Ascending aorta (tissue), 2 donors: ENCODE data around the gene STS. TPM values are rescaled to one million over a fixed set of nuclear protein-coding genes. Genes with fewer than 3 reads are reported as not detected.

ENCODE experiments used
- DNase-seq, 2 donors: peaks; one replicate each; pipeline ENCODE4 v3.0.0-alpha.2; 2019; ENCODE audit warnings: low spot score in 2 of 2
- H3K27ac ChIP-seq, 2 donors: fragments of 200-600 bp; sonication (generic); one replicate each; pipeline ENCODE4 v1.5.1; 2016 to 2017; ENCODE audit warnings: mild to moderate bottlenecking in 1 of 2
- H3K27me3 ChIP-seq: fragments of 200-600 bp; sonication (generic); one replicate; pipeline ENCODE4 v1.5.1; 2017
- H3K36me3 ChIP-seq, 2 donors: fragments of 200-600 bp; sonication (generic); one replicate each; pipeline ENCODE4 v1.5.1; 2016
- H3K4me1 ChIP-seq, 2 donors: fragments of 200-600 bp; sonication (generic); one replicate each; pipeline ENCODE4 v1.5.1; 2016 to 2017; ENCODE audit warnings: mild to moderate bottlenecking in 1 of 2
- H3K4me3 ChIP-seq, 2 donors: fragments of 200-600 bp; sonication (generic); one replicate each; pipeline ENCODE4 v1.5.1; 2016 to 2017; ENCODE audit warnings: mild to moderate bottlenecking in 1 of 2
- H3K9me3 ChIP-seq, 2 donors: fragments of 200-600 bp; sonication (generic); one replicate each; pipeline ENCODE4 v1.5.1; 2016
- intact Hi-C: fragments of 100-400 bp; cut with DNase I; formaldehyde crosslinking; loops from one replicate; pipeline ENCODE4 v1.15.1; 2023
- total RNA-seq: library from RNA; depleted of rRNA; stranded (reverse); fragments of >200 nt; gene quantifications from one replicate; pipeline ENCODE4 v1.1.0, GENCODE V29; 2016
- TF ChIP-seq, protein P1 (sequence below), 3 experiments: fragments of 200-600 bp in 2 of 3; fragments of 450-650 bp in 1 of 3; sonication (generic) in 2 of 3; IDR thresholded peaks; one replicate each; pipeline ENCODE4 v1.5.1; 2016 to 2019; ENCODE audit warnings: antibody characterized with exemption in 3 of 3, mild to moderate bottlenecking in 1 of 3, moderate library complexity in 1 of 3

Gene STS
- total RNA-seq, 1 donor from 2014 or later: 7.2 TPM

DNA sequence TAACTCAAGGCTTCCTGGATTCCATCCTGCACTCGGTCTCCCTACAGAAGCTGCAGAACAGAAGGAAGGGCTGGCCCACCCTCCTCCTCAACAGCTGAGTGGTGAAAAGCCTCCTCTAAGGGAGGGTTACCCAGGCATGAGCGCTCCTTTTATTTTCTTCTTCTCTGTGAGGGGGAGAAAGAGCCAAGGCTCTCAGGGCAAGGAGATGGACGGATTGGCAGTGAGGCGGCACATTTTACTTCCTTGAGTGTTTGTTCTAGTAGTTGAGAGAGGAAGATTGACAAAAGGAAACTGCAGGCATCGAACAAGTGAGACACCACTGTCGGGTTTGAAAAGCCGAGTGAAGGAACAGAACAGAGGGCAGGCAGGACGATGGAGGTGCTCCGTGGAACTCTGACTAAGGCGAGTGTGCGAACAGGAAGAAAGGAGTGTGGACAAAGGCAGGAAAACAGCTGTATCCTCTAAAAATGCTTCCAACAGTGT is 38.4 kb upstream of the STS start:
- intact Hi-C loops: no loop called here
- H3K4me3 ChIP-seq: no peak overlapping the region

GRCh38 chrX:7109838-7110793 is 37.4 kb upstream of the STS start:
- Histone ChIP-seq H3K4me1 (no peaks in the 10 kb centered on the region), H3K27ac (no peak overlapping the region)
- intact Hi-C loops: no loop called here

More for the DNA sequence above, 38.4 kb upstream of the STS start:
- Histone ChIP-seq H3K4me1 (no peaks in the 10 kb centered on the region), H3K9me3 (no peaks in the 10 kb centered on the region), H3K36me3 (peaks cover 0 to 16% of the 10 kb centered on the region in 2 donors), H3K27ac (no peak overlapping the region), H3K27me3 (no peaks in the 10 kb centered on the region)
- no peak for DNase-seq
- TF ChIP-seq, protein P1, sequence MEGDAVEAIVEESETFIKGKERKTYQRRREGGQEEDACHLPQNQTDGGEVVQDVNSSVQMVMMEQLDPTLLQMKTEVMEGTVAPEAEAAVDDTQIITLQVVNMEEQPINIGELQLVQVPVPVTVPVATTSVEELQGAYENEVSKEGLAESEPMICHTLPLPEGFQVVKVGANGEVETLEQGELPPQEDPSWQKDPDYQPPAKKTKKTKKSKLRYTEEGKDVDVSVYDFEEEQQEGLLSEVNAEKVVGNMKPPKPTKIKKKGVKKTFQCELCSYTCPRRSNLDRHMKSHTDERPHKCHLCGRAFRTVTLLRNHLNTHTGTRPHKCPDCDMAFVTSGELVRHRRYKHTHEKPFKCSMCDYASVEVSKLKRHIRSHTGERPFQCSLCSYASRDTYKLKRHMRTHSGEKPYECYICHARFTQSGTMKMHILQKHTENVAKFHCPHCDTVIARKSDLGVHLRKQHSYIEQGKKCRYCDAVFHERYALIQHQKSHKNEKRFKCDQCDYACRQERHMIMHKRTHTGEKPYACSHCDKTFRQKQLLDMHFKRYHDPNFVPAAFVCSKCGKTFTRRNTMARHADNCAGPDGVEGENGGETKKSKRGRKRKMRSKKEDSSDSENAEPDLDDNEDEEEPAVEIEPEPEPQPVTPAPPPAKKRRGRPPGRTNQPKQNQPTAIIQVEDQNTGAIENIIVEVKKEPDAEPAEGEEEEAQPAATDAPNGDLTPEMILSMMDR (IDR thresholded peaks at IDR 0.05): no peak

DNA sequence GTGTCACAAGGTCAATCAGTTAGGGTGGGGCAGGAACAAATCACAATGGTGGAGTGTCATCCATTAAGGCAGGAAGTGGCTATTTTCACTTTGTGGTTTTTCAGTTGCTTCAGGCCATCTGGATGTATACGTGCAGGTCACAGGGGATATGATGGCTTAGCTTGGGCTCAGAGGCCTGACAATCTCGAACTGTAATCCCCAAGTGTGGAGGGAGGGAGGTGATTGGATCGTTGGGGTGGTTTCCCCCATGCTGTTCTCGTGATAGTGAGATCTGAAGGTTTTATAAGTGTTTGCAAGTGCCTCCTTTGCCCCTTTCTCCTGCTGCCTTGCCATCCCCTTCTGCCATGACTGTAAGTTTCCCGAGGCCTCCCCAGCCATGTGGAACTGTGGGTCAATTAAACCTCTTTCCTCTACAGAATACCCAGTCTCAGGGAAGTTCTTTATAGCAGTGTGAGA is 36.7 kb upstream of the STS start:
- no peaks in the 10 kb centered on the region for H3K9me3 ChIP-seq
- H3K4me1 ChIP-seq: no peaks in the 10 kb centered on the region
- no peak overlapping the region for H3K27ac ChIP-seq
- intact Hi-C loops: no loop called here
- no peaks in the 10 kb centered on the region for H3K27me3 ChIP-seq
- H3K4me3 ChIP-seq: no peak overlapping the region
- no peak for DNase-seq
- TF ChIP-seq, protein P1 (IDR thresholded peaks at IDR 0.05): no peak
- H3K36me3 ChIP-seq: no peaks in the 10 kb centered on the region

More at GRCh38 chrX:7109838-7110793, 37.4 kb upstream of the STS start:
- no peak for DNase-seq
- Histone ChIP-seq H3K27me3 (no peaks in the 10 kb centered on the region), H3K36me3 (peaks cover 0 to 6% of the 10 kb centered on the region in 2 donors), H3K9me3 (no peaks in the 10 kb centered on the region), H3K4me3 (no peak overlapping the region)
- TF ChIP-seq, protein P1 (IDR thresholded peaks at IDR 0.05): no peak

- TF ChIP-seq, protein P1 (IDR thresholded peaks at IDR 0.05): no peak
- no peak for DNase-seq
- Histone ChIP-seq H3K27me3 (no peaks in the 10 kb centered on the region), H3K36me3 (no peaks in the 10 kb centered on the region), H3K27ac (no peak overlapping the region), H3K4me3 (no peak overlapping the region), H3K9me3 (no peaks in the 10 kb centered on the region), H3K4me1 (no peaks in the 10 kb centered on the region)
- intact Hi-C loops: no loop called here
Observed at GRCh38 chrX:7111518-7111917, 36.0 kb upstream of the STS start.

DNA sequence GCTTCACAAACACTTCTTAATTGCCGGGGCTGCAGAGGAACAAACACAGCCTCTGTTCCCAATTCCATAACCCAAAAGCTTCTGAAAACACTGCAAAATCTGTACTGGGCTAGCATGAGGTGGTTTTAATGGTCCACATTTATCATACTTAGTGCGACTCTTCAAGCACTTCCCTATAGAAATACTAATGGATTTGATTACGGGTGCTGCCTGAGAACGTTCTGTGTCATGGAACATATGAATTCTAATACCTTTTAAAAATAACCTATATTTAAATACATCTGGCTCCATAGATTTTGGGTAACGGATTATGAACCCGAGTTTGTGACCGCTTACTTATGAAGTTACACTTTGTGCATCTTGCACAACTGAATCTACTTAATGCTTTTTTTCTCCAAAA is 35.4 kb upstream of the STS start:
- no peak overlapping the region for H3K4me3 ChIP-seq
- no peaks in the 10 kb centered on the region for H3K4me1 ChIP-seq
- H3K9me3 ChIP-seq: no peaks in the 10 kb centered on the region
- H3K36me3 ChIP-seq: no peaks in the 10 kb centered on the region
- DNase-seq: no peak
- intact Hi-C loops: no loop called here
- TF ChIP-seq, protein P1 (IDR thresholded peaks at IDR 0.05): no peak
- H3K27ac ChIP-seq: no peak overlapping the region
- no peaks in the 10 kb centered on the region for H3K27me3 ChIP-seq
